DND-41 (cell line): Measurements from ENCODE around the gene RARG.

Source experiments
- ATAC-seq: fragments of 200-7000 bp; cut with Tn5 transposase; 3 replicates; pipeline ENCODE4 v1.9.1; 2021; ENCODE audit warnings: low read depth; ENCODE audit not compliant: insufficient read depth
- DNase-seq: peaks from one replicate; pipeline ENCODE4 v3.0.0-alpha.2; 2020
- H2AFZ ChIP-seq: 2 replicates; pipeline ENCODE4 v1.6.0; 2012; ENCODE audit warnings: low read depth, low read length
- H3K27ac ChIP-seq: 2 replicates; pipeline ENCODE4 v1.5.1; 2012; ENCODE audit warnings: low read length, inconsistent platforms
- H3K27me3 ChIP-seq: fragments of 200-600 bp; sonication (generic); 2 replicates; pipeline ENCODE4 v1.6.0; 2012; ENCODE audit warnings: low read length, mild to moderate bottlenecking, inconsistent platforms; ENCODE audit not compliant: insufficient read depth, poor library complexity
- H3K36me3 ChIP-seq: 2 replicates; pipeline ENCODE4 v1.5.1; 2012; ENCODE audit warnings: low read length, inconsistent platforms; ENCODE audit not compliant: insufficient read depth
- H3K4me1 ChIP-seq: 2 replicates; pipeline ENCODE4 v1.5.1; 2012; ENCODE audit warnings: mild to moderate bottlenecking, low read length; ENCODE audit not compliant: insufficient read depth
- H3K4me2 ChIP-seq: 2 replicates; pipeline ENCODE4 v1.6.0; 2012; ENCODE audit warnings: mild to moderate bottlenecking, moderate library complexity, low read length, inconsistent platforms; ENCODE audit not compliant: insufficient read depth
- H3K4me3 ChIP-seq, 2 experiments: fragments of 200-600 bp in 1 of 2; shearing (Covaris generic) in 1 of 2; 2 replicates each; pipeline ENCODE4 v1.5.1; 2012 to 2016; ENCODE audit warnings: inconsistent platforms in 2 of 2, low read length in 2 of 2, mild to moderate bottlenecking in 2 of 2, low read depth in 1 of 2, moderate library complexity in 1 of 2
- H3K79me2 ChIP-seq: 2 replicates; pipeline ENCODE4 v1.6.0; 2012; ENCODE audit warnings: low read length, inconsistent platforms; ENCODE audit not compliant: insufficient read depth
- H3K9ac ChIP-seq: 2 replicates; pipeline ENCODE4 v1.6.0; 2012; ENCODE audit warnings: low read depth, mild to moderate bottlenecking, inconsistent platforms, low read length, moderate library complexity
- H3K9me3 ChIP-seq: 2 replicates; pipeline ENCODE4 v1.5.1; 2012; ENCODE audit warnings: low read length, moderate library complexity, mild to moderate bottlenecking, inconsistent platforms; ENCODE audit not compliant: insufficient read depth, severe bottlenecking
- H4K20me1 ChIP-seq: 2 replicates; pipeline ENCODE4 v1.6.0; 2012; ENCODE audit warnings: low read length; ENCODE audit not compliant: insufficient read depth
- CTCF ChIP-seq: IDR thresholded peaks from 2 replicates; pipeline ENCODE4 v1.5.1; 2012; ENCODE audit warnings: borderline replicate concordance, low read length, moderate library complexity, mild to moderate bottlenecking; ENCODE audit not compliant: poor library complexity, severe bottlenecking; ENCODE audit errors: extremely low read depth
- EZH2 ChIP-seq: IDR thresholded peaks from 3 replicates; pipeline ENCODE4 v1.6.1; 2012; ENCODE audit warnings: borderline replicate concordance, low read depth, mild to moderate bottlenecking, moderate library complexity, low read length, inconsistent platforms; ENCODE audit not compliant: severe bottlenecking

The RARG gene

GRCh38 chr12:53277981-53278380, 46.0 kb upstream of the RARG start:
- Histone ChIP-seq H2AFZ (no peak overlapping the region), H3K36me3 (peaks cover 91% of the 10 kb centered on the region), H3K79me2 (no peaks in the 10 kb centered on the region), H4K20me1 (0 out of 2 replicates have a peak, but pooled peaks cover 3% of the 10 kb centered on the region), H3K4me2 (no peak overlapping the region), H3K27ac (no peak overlapping the region), H3K4me1 (no peaks in the 10 kb centered on the region), H3K9me3 (no peaks in the 10 kb centered on the region), H3K9ac (no peak overlapping the region), H3K4me3 (no peak overlapping the region), H3K27me3 (no peaks in the 10 kb centered on the region)
- TF ChIP-seq CTCF (no peak), EZH2 (no peak)
- ATAC-seq (no peak), DNase-seq (no peak)

GRCh38 chr12:53276511-53276910, 44.5 kb upstream of the RARG start:
- Histone ChIP-seq H3K27me3 (no peaks in the 10 kb centered on the region), H3K4me2 (no peak overlapping the region), H3K9me3 (no peaks in the 10 kb centered on the region), H3K27ac (no peak overlapping the region), H2AFZ (no peak overlapping the region), H3K9ac (no peak overlapping the region), H3K79me2 (peaks cover 9% of the 10 kb centered on the region; the same call in 1 of the 2 replicates), H3K4me1 (0 out of 2 replicates have a peak, but pooled peaks cover 4% of the 10 kb centered on the region), H3K4me3 (no peak overlapping the region), H3K36me3 (peaks cover 88% of the 10 kb centered on the region), H4K20me1 (0 out of 2 replicates have a peak, but pooled peaks cover 3% of the 10 kb centered on the region)
- no peak for TF ChIP-seq CTCF
- no peak for TF ChIP-seq EZH2
- ATAC-seq (no peak), DNase-seq (no peak)

- no peak overlapping the region for H3K9ac ChIP-seq
- H4K20me1 ChIP-seq: peaks cover 16% of the 10 kb centered on the region; the same call in 1 of the 2 replicates
- peaks cover 26% of the 10 kb centered on the region for H3K79me2 ChIP-seq
- ATAC-seq (no peak), DNase-seq (no peak)
- no peaks in the 10 kb centered on the region for H3K9me3 ChIP-seq
- TF ChIP-seq EZH2 (no peak), CTCF (no peak)
- no peak overlapping the region for H2AFZ ChIP-seq
- H3K36me3 ChIP-seq: peaks cover 89% of the 10 kb centered on the region
- no peak overlapping the region for H3K4me3 ChIP-seq
- no peaks in the 10 kb centered on the region for H3K27me3 ChIP-seq
- H3K4me1 ChIP-seq: peaks cover 23% of the 10 kb centered on the region
- no peak overlapping the region for H3K4me2 ChIP-seq
- H3K27ac ChIP-seq: no peak overlapping the region
Measured at GRCh38 chr12:53274445-53274844, 42.4 kb upstream of the RARG start.
